ENCODE data around the gene SETDB2. TPM values are rescaled to one million over a fixed set of nuclear protein-coding genes. Genes with fewer than 3 reads are reported as not detected.

Gene SETDB2
- polyA plus RNA-seq, 3 donors, result 4.8 to 6.8 (median 6.4) TPM

DNA sequence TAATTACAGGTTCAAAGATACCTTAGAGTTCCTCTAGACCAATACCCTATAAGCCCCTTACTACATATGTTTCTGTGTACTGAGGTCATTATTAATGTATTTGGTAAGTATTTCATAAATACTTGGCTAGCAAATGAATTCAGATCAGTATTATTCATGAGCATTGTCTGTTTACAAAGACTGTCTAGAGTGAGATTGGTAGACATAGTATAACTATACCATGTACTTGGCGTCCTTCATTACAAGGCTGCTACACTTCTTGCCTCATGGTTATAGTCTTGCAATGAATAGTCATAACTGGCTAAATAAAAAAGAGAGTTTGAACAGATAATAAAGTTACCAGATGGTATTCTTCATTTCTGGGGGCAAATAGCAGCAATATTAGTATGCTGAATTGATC, 12.1 kb downstream of the SETDB2 start:
- Histone ChIP-seq H3K27me3 (ENCODE audit: control insufficient read depth in 2 of 2, insufficient read depth in 2 of 2, low read length in 2 of 2) (no peaks in the 10 kb centered on the region), H4K20me1 (ENCODE audit: insufficient read depth, low read length) (no peaks in the 10 kb centered on the region), H3K9me3 (replicated peaks in 1 of 2; ENCODE audit: control insufficient read depth in 1 of 2, insufficient read depth in 1 of 2, low read length in 2 of 2) (no peaks in the 10 kb centered on the region), H3K4me1 (ENCODE audit: control insufficient read depth in 1 of 2, insufficient read depth in 2 of 2, low read length in 2 of 2) (no peaks in the 10 kb centered on the region), H3K27ac (ENCODE audit: low read depth in 1 of 2, low read length in 2 of 2) (no peak overlapping the region), H3K4me2 (replicated peaks; ENCODE audit: extremely low read depth, low read length, poor library complexity, severe bottlenecking) (no peak overlapping the region), H3K79me2 (ENCODE audit: insufficient read depth, low read length) (peaks cover 8% of the 10 kb centered on the region), H3K9ac (ENCODE audit: insufficient read depth, low read length, poor library complexity, severe bottlenecking) (no peak overlapping the region), H3K36me3 (replicated peaks in 1 of 2; ENCODE audit: control insufficient read depth in 1 of 2, insufficient read depth in 2 of 2, low read length in 2 of 2) (peaks cover 11 to 34% of the 10 kb centered on the region in 2 donors), H3K4me3 (replicated peaks in 1 of 3; ENCODE audit: low read depth in 2 of 3, low read length in 3 of 3) (no peak overlapping the region), H2AFZ (ENCODE audit: insufficient read depth, low read depth, low read length, poor library complexity, severe bottlenecking) (no peak overlapping the region)
- peaks cover 31 to 35% of the 10 kb centered on the region in 2 donors for H3K36me3 Mint-ChIP-seq
- no peak overlapping the region for H3K27ac Mint-ChIP-seq
- no CpG with 5 or more reads among the region's 1 CpG for WGBS (ENCODE audit: insufficient coverage)
- no peak for DNase-seq
- intact Hi-C loops (cut with micrococcal nuclease), result no loop called here
- TF ChIP-seq, protein P1, sequence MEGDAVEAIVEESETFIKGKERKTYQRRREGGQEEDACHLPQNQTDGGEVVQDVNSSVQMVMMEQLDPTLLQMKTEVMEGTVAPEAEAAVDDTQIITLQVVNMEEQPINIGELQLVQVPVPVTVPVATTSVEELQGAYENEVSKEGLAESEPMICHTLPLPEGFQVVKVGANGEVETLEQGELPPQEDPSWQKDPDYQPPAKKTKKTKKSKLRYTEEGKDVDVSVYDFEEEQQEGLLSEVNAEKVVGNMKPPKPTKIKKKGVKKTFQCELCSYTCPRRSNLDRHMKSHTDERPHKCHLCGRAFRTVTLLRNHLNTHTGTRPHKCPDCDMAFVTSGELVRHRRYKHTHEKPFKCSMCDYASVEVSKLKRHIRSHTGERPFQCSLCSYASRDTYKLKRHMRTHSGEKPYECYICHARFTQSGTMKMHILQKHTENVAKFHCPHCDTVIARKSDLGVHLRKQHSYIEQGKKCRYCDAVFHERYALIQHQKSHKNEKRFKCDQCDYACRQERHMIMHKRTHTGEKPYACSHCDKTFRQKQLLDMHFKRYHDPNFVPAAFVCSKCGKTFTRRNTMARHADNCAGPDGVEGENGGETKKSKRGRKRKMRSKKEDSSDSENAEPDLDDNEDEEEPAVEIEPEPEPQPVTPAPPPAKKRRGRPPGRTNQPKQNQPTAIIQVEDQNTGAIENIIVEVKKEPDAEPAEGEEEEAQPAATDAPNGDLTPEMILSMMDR (IDR thresholded peaks at IDR 0.05), result no peak
- peaks cover 0 to under 1% (median 0%) of the 10 kb centered on the region in 7 donors for H3K9me3 Mint-ChIP-seq
- H3K27me3 Mint-ChIP-seq (ENCODE audit: low read depth in 3 of 3), result no peaks in the 10 kb centered on the region
- H3K4me3 Mint-ChIP-seq, result no peak overlapping the region
- peaks cover 1% of the 10 kb centered on the region for H3K4me1 Mint-ChIP-seq

DNA sequence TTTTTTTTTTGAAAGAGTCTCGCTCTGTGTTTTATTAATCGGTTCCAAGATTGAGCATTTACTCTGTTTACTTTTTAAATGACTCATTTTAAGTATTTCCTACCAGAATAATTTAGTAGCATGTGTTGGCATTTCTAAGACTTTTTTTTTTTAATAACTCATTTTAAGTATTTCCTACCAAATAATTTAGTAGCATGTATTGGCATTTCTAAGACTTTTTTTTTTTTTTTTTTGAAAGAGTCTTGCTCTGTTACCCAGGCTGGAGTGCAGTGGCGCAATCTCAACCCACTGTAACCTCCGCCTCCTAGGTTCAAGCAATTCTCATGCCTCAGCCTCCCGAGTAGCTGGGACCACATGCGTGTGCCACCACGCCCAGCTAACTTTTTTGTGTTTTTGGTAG, 13.1 kb downstream of the SETDB2 start:
- no peaks in the 10 kb centered on the region for H3K27me3 ChIP-seq (ENCODE audit: control insufficient read depth in 2 of 2, insufficient read depth in 2 of 2, low read length in 2 of 2)
- intact Hi-C loops (cut with micrococcal nuclease), result no loop called here
- H3K36me3 Mint-ChIP-seq, result peaks cover 37 to 43% of the 10 kb centered on the region in 2 donors

More for the DNA sequence above, 13.1 kb downstream of the SETDB2 start:
- WGBS (ENCODE audit: insufficient coverage), result 100% methylated on average over 2 of the region's 7 CpGs
- no peak overlapping the region for H3K9ac ChIP-seq (ENCODE audit: insufficient read depth, low read length, poor library complexity, severe bottlenecking)
- no peak overlapping the region for H3K4me3 Mint-ChIP-seq
- no peak overlapping the region for H2AFZ ChIP-seq (ENCODE audit: insufficient read depth, low read depth, low read length, poor library complexity, severe bottlenecking)
- no peak overlapping the region for H3K27ac Mint-ChIP-seq
- no peak overlapping the region for H3K27ac ChIP-seq (ENCODE audit: low read depth in 1 of 2, low read length in 2 of 2)
- no peak overlapping the region for H3K4me3 ChIP-seq (replicated peaks in 1 of 3; ENCODE audit: low read depth in 2 of 3, low read length in 3 of 3)
- peaks cover 8% of the 10 kb centered on the region for H3K79me2 ChIP-seq (ENCODE audit: insufficient read depth, low read length)
- H3K4me2 ChIP-seq (replicated peaks; ENCODE audit: extremely low read depth, low read length, poor library complexity, severe bottlenecking), result no peak overlapping the region
- peaks cover 22 to 44% of the 10 kb centered on the region in 2 donors for H3K36me3 ChIP-seq (replicated peaks in 1 of 2; ENCODE audit: control insufficient read depth in 1 of 2, insufficient read depth in 2 of 2, low read length in 2 of 2)
- H3K27me3 Mint-ChIP-seq (ENCODE audit: low read depth in 3 of 3), result no peaks in the 10 kb centered on the region
- no peaks in the 10 kb centered on the region for H4K20me1 ChIP-seq (ENCODE audit: insufficient read depth, low read length)
- DNase-seq, result no peak
- peaks cover 0 to 11% (median 4%) of the 10 kb centered on the region in 7 donors for H3K9me3 Mint-ChIP-seq
- H3K9me3 ChIP-seq (replicated peaks in 1 of 2; ENCODE audit: control insufficient read depth in 1 of 2, insufficient read depth in 1 of 2, low read length in 2 of 2), result peaks cover 0 to 8% of the 10 kb centered on the region in 2 donors
- TF ChIP-seq, protein P1 (IDR thresholded peaks at IDR 0.05), result no peak
- no peaks in the 10 kb centered on the region for H3K4me1 ChIP-seq (ENCODE audit: control insufficient read depth in 1 of 2, insufficient read depth in 2 of 2, low read length in 2 of 2)
- H3K4me1 Mint-ChIP-seq, result peaks cover 1% of the 10 kb centered on the region

Data from CD14-positive monocyte (primary cell).